NCI-H1417 treated with DMSO at 0.1 percent for 48 hours (cell line): Measurements from ENCODE around the gene ACTR2.
A peak's percentile ranks its signal among the peaks of the same experiment; 100 is the strongest.
"Not testable (repeated sequence)": the region's sequence is repeated elsewhere in the genome, so short reads cannot be mapped to it uniquely, and the experiment has no call there.

Experiments used
- DNase-seq: peaks from one replicate; lab custom pipeline; 2025; lab: John Stamatoyannopoulos, UW

Gene ACTR2

GRCh38 chr2:65227456-65228262 is at the start of gene ACTR2:
ACTR2 (plus strand) TSS chr2:65227831; CDS start chr2:65227910, 79 bp downstream.
- DNase-seq = peak; percentile 91

DNA sequence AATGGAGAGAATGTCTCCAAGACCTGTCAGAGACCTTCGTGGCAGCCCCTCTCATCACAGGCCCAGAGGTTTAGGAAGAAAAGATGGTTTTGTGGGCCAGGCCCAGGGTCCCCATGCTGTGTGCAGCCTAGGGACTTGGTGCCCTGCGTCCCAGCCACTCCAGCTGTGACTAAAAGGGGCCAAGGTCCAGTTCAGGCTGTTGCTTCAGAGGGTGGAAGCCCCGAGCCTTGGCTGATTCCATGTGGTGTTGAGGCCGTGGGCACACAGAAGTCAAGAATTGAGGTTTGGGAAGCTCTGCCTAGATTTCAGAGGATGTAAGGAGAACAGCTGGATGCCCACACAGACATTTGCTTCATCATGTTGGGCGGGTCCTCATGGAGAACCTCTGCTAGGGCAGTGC is 45.1 kb upstream of the ACTR2 start:
- no peak for DNase-seq

DNA sequence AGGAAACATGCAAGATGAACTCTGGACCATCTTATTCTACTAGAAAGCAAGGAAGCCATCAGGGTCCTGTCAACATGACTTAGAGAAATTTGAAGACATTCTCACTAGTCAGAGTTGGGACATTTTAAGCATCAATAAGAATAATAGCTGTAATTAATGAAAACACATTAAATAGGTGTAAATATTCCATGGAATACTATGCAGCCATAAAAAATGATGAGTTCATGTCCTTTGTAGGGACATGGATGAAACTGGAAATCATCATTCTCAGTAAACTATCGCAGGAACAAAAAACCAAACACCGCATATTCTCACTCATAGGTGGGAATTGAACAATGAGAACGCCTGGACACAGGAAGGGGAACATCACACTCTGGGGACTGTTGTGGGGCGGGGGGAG is 44.2 kb upstream of the ACTR2 start:
- DNase-seq = not testable (repeated sequence)

GRCh38 chr2:65185012-65185411 is 42.6 kb upstream of the ACTR2 start:
- DNase-seq = no peak

DNA sequence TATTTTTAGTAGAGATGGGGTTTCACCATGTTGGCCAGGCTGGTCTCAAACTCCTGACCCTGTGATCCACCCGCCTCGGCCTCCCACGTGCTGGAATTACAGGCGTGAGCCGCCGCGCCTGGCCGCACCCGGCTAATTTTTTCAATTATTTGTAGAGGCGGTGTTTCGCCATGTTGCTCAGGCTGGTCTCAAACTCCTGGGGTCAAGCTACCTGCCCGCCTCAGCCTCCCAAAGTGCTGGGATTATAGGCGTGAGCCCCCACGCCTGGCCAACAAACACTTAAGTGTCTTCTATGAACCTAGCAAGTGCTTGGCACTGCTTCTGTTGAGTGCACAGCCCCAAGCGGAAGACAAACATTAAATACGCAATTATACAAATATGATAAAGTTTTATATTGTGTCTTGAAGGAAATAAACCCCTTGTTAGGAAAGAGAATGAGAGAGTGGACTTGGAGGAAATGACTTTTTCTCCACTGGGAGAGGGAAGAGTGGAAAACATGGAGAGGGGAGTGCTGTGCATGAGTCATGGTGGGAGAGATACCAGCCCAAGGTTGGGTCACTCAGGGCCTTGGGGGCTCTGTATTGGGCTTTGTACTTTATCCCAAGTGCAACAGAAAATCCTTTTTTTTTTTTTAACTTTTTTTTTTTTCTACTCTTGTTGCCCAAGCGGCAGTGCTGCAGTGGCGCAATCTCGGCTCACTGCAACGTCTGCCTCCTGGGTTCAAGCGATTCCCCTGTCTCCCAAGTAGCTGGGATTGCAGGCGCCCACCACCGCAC is 41.4 kb upstream of the ACTR2 start:
- no peak for DNase-seq

GRCh38 chr2:65186872-65187851 is 40.5 kb upstream of the ACTR2 start:
- no peak for DNase-seq

- DNase-seq = no peak
Observed at GRCh38 chr2:65193446-65193845, 34.2 kb upstream of the ACTR2 start.

- DNase-seq = no peak
Observed at GRCh38 chr2:65198737-65199136, 28.9 kb upstream of the ACTR2 start.

DNA sequence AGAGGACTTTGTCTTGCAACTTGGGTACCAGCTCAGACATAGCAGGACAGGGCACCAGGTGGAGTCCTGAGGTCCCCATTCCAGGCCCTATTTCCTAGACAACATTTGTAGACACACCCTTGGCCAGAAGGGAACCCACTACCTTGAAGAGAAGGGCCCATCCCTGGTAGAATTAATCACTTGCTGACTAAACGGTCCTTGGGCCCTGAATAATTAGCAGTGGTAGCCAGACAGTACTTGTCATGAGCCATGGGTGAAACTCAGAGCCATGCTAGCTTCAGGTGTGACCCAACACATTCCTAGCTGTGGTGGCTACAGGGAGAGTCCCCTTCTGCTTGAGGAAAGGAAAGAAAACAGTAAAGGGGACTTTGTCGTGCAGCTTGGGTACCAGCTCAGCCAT is 28.5 kb upstream of the ACTR2 start:
- DNase-seq = no peak

DNA sequence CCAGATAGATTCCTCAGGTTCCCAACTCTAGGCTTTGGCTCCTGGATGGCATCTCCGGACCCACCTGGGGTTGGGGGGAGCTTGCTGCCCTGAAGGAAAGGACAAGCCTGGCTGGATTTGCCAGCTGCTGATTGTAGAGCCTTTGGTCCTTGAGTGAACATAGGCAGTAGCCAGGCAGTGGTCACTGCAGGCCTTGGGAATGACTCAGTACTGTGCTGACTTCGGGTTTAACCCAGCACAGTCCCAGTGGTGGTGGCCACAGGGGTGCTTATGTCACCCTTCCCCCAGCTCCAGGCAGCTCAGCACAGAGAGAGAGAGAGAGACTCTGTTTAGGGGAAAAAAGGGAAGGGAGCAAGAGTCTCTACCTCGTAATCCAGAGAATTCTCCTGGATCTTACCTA is 27.7 kb upstream of the ACTR2 start:
- DNase-seq = no peak

DNA sequence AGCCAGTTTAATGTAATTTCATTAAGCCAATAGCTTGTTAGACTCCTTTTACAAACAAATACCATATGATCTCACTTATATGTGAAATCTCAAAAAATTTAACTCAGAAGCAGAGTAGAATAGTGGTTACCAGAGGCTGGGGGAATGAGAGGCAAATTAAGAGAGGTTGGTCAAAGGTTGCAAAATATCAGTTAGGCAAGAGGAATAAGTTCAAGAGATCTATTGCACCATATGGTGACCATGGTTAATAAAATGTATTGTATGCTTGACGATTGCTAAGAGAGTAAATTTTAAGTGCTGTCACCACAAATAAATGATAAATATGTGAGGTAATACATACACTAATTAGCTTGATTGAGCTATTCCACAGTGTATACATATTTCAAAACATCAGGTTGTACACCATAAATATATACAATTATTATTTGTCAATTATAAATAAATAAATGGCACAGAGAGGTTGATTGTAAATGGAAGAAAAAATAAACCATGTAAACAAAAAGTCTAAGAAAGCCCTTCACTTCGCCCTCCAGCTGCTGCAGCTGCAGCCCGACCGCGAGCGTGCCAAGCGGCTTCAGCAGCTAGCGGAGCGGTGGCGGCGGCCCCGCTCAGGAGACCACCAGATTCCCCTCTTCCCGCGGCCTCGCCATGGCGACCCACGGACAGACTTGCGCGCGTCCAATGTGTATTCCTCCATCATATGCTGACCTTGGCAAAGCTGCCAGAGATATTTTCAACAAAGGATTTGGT is 23.0 kb upstream of the ACTR2 start:
- no peak for DNase-seq

DNA sequence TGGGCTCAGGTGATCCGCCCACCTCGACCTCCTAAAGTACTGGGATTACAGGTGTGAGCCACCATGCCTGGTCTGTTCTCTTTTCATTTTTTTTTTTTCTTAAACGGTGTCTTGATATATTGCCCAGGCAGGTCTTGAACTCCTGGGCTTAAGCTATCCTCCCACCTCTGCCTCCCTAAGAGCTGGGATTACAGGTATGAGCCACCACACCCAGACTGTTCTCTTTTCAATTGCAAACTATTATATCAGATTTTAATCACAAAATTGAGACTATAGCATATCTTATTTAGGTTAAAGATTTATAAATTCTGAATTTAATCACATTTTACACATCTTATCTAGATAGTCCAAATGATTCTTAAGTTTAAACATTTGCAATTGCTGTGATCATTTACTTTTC is 15.5 kb upstream of the ACTR2 start:
- no peak for DNase-seq

- no peak for DNase-seq
Observed at GRCh38 chr2:65212619-65213018, 15.0 kb upstream of the ACTR2 start.

GRCh38 chr2:65213035-65213434 is 14.6 kb upstream of the ACTR2 start:
- no peak for DNase-seq

GRCh38 chr2:65214361-65214760 is 13.3 kb upstream of the ACTR2 start:
- DNase-seq = no peak

- DNase-seq = no peak
Observed at GRCh38 chr2:65214843-65215242, 12.8 kb upstream of the ACTR2 start.

DNA sequence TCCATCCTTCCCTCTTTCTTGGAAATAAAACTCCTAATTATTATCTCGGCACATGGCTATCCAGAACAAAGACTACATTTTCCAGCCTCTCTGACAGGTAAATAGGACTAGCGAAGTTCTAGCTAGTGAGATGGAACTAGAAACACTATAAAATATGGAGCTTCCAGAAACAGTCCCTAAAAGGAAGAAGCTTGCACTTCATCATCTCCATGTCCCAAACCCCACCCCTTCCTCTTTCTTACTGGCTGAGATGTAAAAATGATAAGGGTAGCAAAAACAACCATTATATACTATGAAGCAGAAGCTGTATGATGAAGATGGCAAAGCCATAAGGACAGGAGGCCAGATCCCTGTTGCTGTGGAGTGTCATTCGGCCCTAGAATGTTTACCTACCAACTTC is 11.7 kb upstream of the ACTR2 start:
- DNase-seq = no peak

DNA sequence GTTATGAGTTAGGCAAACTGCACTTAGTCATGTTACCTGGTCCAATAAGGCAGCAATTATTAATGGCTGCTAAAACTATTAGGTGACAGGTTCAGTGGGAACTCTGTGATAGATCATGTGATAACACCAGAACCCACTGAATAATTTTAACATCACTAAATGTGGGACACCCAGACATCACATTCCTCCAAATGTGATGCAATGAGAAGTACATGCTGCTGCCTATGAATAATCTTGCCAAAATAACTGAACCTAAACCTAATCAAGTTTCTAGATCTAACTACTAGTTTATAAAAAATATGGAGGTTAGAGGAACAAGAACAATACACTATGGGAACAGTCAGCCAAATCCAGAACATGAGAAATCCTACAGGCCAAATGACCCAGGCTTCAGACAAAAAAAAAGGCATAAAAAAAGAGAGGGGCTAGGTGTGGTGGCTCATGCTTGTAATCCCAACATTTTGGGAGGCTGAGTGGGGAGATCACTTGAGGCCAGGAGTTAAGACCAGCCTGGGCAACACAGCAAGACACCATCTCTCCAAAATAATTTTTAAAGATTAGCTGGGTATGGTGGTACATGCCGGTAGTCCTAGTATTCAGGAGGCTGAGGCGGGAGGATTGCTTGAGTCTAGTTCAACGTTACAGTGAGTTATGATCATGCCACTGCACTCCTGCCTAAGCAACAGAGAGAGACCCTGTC is 7.0 kb upstream of the ACTR2 start:
- no peak for DNase-seq

- DNase-seq = not testable (repeated sequence)
Observed at GRCh38 chr2:65221275-65221674, 6.4 kb upstream of the ACTR2 start.

DNA sequence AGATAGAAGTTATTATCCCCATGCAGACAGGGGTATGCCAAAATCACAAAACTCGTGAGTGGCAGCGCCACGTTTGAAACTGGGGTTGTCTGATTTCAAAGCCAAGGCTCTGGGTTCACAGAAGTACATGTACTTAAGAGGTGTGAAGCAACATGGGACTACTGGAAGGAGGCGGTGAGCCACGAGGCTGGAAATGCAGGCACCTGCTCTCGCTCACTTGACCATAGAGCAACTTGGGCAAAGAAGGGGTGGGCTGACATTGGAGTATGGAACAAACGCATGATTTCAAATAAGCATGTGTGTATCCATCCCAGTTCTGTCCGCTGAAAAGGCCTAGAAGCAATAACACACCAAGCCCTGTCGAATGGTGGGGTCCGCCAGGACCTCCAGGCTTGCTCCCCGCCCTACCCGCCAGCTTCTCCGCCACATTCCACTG is 593 bp upstream of the ACTR2 start:
- DNase-seq = no peak

- no peak for DNase-seq
Observed at GRCh38 chr2:65228263-65228750, 676 bp downstream of the ACTR2 start.
